Kidney (tissue), 14 donors: Measurements from ENCODE around the gene STN1. TPM values are rescaled to one million over a fixed set of nuclear protein-coding genes. Genes with fewer than 3 reads are reported as not detected.

Experiments
- DNase-seq, 5 donors: peaks; one replicate each; pipeline ENCODE4 v3.0.0-alpha.2; 2013 to 2020
- FAIRE-seq: peaks from 2 replicates; lab custom pipeline; 2012; peaks lifted over from hg19 to GRCh38; lab: Jason Lieb, UNC
- H3K27ac ChIP-seq, 2 donors: one replicate each; pipeline ENCODE4 v1.7.0; 2013; ENCODE audit warnings: low read depth in 2 of 2, low read length in 2 of 2, inconsistent platforms in 1 of 2
- H3K27me3 ChIP-seq: one replicate; pipeline ENCODE4 v1.7.1; 2013; ENCODE audit warnings: low read length, inconsistent platforms; ENCODE audit not compliant: control insufficient read depth, insufficient read depth
- H3K36me3 ChIP-seq, 3 donors: one replicate each; pipeline versions ENCODE4 v1.7.0 to v1.7.1; 2013; ENCODE audit warnings: low read length in 3 of 3, control low read depth in 1 of 3, inconsistent platforms in 1 of 3; ENCODE audit not compliant: insufficient read depth in 3 of 3, control insufficient read depth in 2 of 3
- H3K4me1 ChIP-seq, 3 donors: one replicate each; pipeline versions ENCODE4 v1.7.0 to v1.7.1; 2013; ENCODE audit warnings: low read length in 3 of 3, inconsistent platforms in 1 of 3, low read depth in 1 of 3; ENCODE audit not compliant: control insufficient read depth in 2 of 3, insufficient read depth in 2 of 3
- H3K4me3 ChIP-seq, 3 donors: one replicate each; pipeline versions ENCODE4 v1.7.0 to v1.8.1; 2013; ENCODE audit warnings: low read length in 3 of 3, control low read depth in 1 of 3, inconsistent platforms in 1 of 3
- H3K9ac ChIP-seq, 3 donors: one replicate each; pipeline versions ENCODE4 v1.7.0 to v1.7.1; 2013; ENCODE audit warnings: low read length in 3 of 3, control low read depth in 1 of 3, inconsistent platforms in 1 of 3
- H3K9me3 ChIP-seq, 3 donors: one replicate each; pipeline versions ENCODE4 v1.7.0 to v1.7.1; 2013; ENCODE audit warnings: low read length in 3 of 3, control low read depth in 1 of 3, inconsistent platforms in 1 of 3; ENCODE audit not compliant: control insufficient read depth in 2 of 3, insufficient read depth in 1 of 3
- CTCF ChIP-seq: IDR thresholded peaks from 3 replicates; pipeline ENCODE4 v1.5.1; 2012; ENCODE audit warnings: mild to moderate bottlenecking, moderate library complexity, borderline replicate concordance; ENCODE audit not compliant: insufficient read depth; ENCODE audit errors: extremely low read depth
- intact Hi-C: fragments of 100-400 bp; cut with DNase I; formaldehyde crosslinking; loops from one replicate; pipeline ENCODE4 v1.11.1; 2022
- polyA plus RNA-seq: library from polyadenylated mRNA; stranded (reverse); fragments of 350-450 nt; fragmentation: Illumina TruSeq; extraction: RNeasy Lipid Tissue Mini Kit (QIAGEN cat#74804); gene quantifications from one replicate; pipeline ENCODE4 v1.2.3, GENCODE V29; 2014; ENCODE audit warnings: low read depth, low replicate concordance; ENCODE audit not compliant: insufficient read depth
- total RNA-seq: library from RNA; stranded (reverse); fragmentation: NEBNext Ultra II Directional; extraction: Animal tissue kit (Norgen Biotek cat#: 25700); gene quantifications from one replicate; pipeline ENCODE4 v1.2.1, GENCODE V29; 2021
- donor health status: control.
- donor health status: control.
- donor health status: control.
- donor health status: control.
- donor health status: control.
- donor health status: DM: yes; HTN: yes; CAD: no.
- donor health status: Normal renal cell carcinoma (clear cell type).

Gene STN1
- total and polyA plus RNA-seq, 2 donors from 2014 or later: 29.4 to 30.1 TPM

GRCh38 chr10:103832806-103833205 is 85.2 kb downstream of the STN1 start:
- FAIRE-seq (no peak), DNase-seq (no peak)
- Histone ChIP-seq H3K9me3 (no peaks in the 10 kb centered on the region), H3K36me3 (no peaks in the 10 kb centered on the region), H3K27ac (no peak overlapping the region), H3K4me3 (no peak overlapping the region), H3K4me1 (peaks cover 0 to 8% (median 5%) of the 10 kb centered on the region in 3 donors), H3K27me3 (no peaks in the 10 kb centered on the region), H3K9ac (no peak overlapping the region)
- intact Hi-C loops: no loop called here
- TF ChIP-seq CTCF: no peak

Other genes with a start within 250 kb of the STN1 start
- 20.1 TPM for gene SH3PXD2A, start 62.6 kb downstream of the STN1 start, total RNA-seq
- gene SH3PXD2A, start 62.6 kb downstream of the STN1 start, polyA plus RNA-seq: 2.4 TPM
- 45.5 TPM for gene SLK, start 49.0 kb upstream of the STN1 start, total RNA-seq
- gene SLK, start 49.0 kb upstream of the STN1 start, polyA plus RNA-seq: 12.3 TPM
- 10.8 TPM for gene COL17A1, start 167.7 kb upstream of the STN1 start, total RNA-seq
- 0.58 TPM for gene COL17A1, start 167.7 kb upstream of the STN1 start, polyA plus RNA-seq
- gene SFR1, start 204.0 kb upstream of the STN1 start, total RNA-seq: 9.3 TPM
- gene SFR1, start 204.0 kb upstream of the STN1 start, polyA plus RNA-seq: 7.3 TPM